GM12801 (cell line): Measurements from ENCODE around the gene RGS13.

ENCODE experiments used
- TF ChIP-seq, protein P1 (sequence below): IDR thresholded peaks from one replicate; pipeline ENCODE4 v1.5.1; 2011; ENCODE audit warnings: control low read depth; ENCODE audit not compliant: insufficient read length; ENCODE audit errors: extremely low read depth

RGS13 gene

DNA sequence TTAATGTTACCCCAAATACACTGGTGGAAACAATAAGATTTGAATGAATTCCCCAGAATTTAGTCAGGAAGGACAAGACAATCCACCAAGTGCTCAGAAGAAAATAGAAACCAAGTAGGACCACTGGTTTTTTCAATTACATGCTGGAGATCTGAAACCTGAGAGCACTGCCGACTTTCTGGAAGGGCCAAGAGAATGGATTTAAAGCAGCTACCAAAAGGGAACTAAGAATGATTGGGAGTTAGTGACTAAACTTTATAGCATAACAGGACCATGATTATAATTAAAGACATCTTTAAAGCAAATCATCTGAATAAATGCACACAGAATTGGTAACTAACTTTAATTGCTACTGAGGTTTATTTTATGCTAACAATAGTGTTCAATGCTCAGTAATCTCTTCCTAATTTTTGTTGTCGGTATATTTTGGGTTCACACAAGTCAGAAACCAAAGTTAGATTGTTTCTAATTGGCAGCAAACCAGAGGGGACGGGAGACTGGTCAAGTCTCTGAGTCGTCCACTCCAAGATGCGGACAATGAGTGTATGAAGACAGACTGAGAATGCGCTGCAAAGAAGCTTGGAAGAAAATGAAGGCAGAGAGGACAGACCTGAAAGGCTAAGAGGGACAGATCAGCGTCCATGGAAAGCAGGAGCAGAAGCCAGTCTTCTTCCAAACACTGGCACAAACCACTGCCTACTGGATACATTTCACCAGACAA is 2.3 kb upstream of the RGS13 start:
- TF ChIP-seq, protein P1, sequence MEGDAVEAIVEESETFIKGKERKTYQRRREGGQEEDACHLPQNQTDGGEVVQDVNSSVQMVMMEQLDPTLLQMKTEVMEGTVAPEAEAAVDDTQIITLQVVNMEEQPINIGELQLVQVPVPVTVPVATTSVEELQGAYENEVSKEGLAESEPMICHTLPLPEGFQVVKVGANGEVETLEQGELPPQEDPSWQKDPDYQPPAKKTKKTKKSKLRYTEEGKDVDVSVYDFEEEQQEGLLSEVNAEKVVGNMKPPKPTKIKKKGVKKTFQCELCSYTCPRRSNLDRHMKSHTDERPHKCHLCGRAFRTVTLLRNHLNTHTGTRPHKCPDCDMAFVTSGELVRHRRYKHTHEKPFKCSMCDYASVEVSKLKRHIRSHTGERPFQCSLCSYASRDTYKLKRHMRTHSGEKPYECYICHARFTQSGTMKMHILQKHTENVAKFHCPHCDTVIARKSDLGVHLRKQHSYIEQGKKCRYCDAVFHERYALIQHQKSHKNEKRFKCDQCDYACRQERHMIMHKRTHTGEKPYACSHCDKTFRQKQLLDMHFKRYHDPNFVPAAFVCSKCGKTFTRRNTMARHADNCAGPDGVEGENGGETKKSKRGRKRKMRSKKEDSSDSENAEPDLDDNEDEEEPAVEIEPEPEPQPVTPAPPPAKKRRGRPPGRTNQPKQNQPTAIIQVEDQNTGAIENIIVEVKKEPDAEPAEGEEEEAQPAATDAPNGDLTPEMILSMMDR: no peak

GRCh38 chr1:192635041-192635440 is 906 bp upstream of the RGS13 start:
- TF ChIP-seq, protein P1: no peak

- TF ChIP-seq, protein P1: no peak
Measured at GRCh38 chr1:192639607-192640368, 3.8 kb downstream of the RGS13 start.

DNA sequence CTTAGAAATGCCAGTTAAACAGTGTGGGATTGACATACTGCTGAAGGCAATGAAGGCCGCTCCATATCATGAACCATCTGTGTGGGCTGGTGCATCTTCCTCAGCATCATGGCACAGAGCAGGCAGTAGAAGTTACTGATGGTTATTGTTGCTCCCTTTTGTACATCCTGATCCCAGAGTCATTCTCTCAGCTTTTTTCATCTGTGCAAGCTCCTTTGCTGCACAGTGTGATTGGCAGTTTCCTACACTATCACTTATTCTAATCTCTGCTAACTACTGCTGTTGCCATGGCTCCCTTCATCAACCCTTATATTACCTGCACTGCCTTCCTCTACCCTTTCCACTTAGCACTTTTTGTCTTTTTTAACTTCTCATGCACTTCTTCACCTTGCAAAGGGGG is 16.2 kb downstream of the RGS13 start:
- TF ChIP-seq, protein P1: no peak

DNA sequence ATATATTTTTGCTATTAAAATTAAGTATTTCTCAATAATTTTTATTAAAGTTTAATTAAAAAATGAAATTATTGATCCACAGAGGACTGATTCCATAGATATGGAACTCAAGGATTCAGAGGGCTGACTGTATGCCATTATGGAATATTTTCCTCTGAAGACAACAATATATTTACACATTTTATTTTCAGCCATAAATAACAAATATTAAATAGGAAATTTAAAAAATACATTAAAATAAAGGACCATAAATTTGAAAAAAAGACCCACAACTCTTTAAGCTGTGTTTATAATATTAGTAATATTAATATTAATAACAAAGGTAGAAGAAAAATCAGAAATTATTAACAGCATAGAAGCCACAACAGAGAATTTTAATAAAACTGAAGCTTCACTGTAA is 18.2 kb downstream of the RGS13 start:
- TF ChIP-seq, protein P1: no peak

DNA sequence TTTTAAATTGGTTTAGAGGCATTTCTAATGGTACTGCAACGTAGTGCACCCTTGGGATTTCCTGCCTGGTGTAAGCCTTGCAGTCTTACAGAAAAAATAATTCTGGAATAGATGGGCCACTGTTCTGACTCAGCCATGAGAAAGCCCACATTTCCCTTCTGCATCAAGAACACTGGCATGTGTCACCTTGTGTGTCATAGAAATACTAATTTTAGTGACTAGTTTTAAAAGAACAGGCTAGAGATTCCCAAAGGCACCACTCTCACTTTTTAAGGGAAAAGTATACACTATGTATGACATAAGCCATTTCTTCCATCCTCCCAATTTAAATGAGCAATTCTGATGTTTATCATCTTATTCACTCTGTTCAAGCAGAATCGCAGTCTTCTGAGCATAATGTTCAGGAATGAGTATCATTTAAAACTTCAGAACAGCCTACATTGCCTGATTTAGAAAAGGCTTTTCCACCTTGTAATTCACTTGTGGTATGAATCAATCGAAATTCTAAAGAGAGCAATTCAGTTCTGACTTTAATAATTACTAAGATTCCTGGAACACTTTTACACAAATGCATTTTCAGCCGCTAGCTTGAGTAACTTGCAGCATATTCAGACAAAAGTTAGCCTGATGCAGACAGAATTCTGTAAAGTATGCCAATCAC is 18.8 kb downstream of the RGS13 start:
- TF ChIP-seq, protein P1: no peak

- TF ChIP-seq, protein P1: no peak
Measured at GRCh38 chr1:192657760-192658159, 21.8 kb downstream of the RGS13 start.
